ENCODE data around the gene XYLT1.
A peak's percentile ranks its signal among the peaks of the same experiment; 100 is the strongest.

Gene XYLT1

GRCh38 chr16:17471719-17472461, 1.1 kb upstream of the XYLT1 start:
- H3K4me3 ChIP-seq (ENCODE audit: low read depth, low read length): no peak overlapping the region
- no peak for TF ChIP-seq CTCF (IDR thresholded peaks at IDR 0.05; ENCODE audit: borderline replicate concordance, insufficient read depth, low read depth, low read length)

GRCh38 chr16:17470182-17470907, 415 bp downstream of the XYLT1 start:
- no peak for TF ChIP-seq CTCF (IDR thresholded peaks at IDR 0.05; ENCODE audit: borderline replicate concordance, insufficient read depth, low read depth, low read length)
- H3K4me3 ChIP-seq (ENCODE audit: low read depth, low read length): peak overlapping the region; percentile 50

- peak overlapping the region; percentile 50 for H3K4me3 ChIP-seq (ENCODE audit: low read depth, low read length)
- no peak for TF ChIP-seq CTCF (IDR thresholded peaks at IDR 0.05; ENCODE audit: borderline replicate concordance, insufficient read depth, low read depth, low read length)
Observed at GRCh38 chr16:17469741-17470181, 999 bp downstream of the XYLT1 start.

GRCh38 chr16:17469011-17469740, 1.6 kb downstream of the XYLT1 start:
- peak overlapping the region; percentile 50 for H3K4me3 ChIP-seq (ENCODE audit: low read depth, low read length)

GRCh38 chr16:17468611-17469010, 2.1 kb downstream of the XYLT1 start:
- no peak overlapping the region for H3K4me3 ChIP-seq (ENCODE audit: low read depth, low read length)
- no peak for TF ChIP-seq CTCF (IDR thresholded peaks at IDR 0.05; ENCODE audit: borderline replicate concordance, insufficient read depth, low read depth, low read length)

More at GRCh38 chr16:17469011-17469740, 1.6 kb downstream of the XYLT1 start:
- TF ChIP-seq CTCF (IDR thresholded peaks at IDR 0.05; ENCODE audit: borderline replicate concordance, insufficient read depth, low read depth, low read length): no peak

- TF ChIP-seq CTCF (IDR thresholded peaks at IDR 0.05; ENCODE audit: borderline replicate concordance, insufficient read depth, low read depth, low read length): peak; percentile 62
- no peak overlapping the region for H3K4me3 ChIP-seq (ENCODE audit: low read depth, low read length)
Observed at GRCh38 chr16:17467923-17468540, 2.7 kb downstream of the XYLT1 start.

Data from GM12875 (cell line).